Ishikawa (cell line): ENCODE results near the gene KATNB1.

Experiments used
- CEBPB ChIP-seq: IDR thresholded peaks from 2 replicates; pipeline ENCODE4 v1.6.1; 2012
- CREB1 ChIP-seq: IDR thresholded peaks from 2 replicates; pipeline ENCODE4 v1.6.1; 2012; ENCODE audit warnings: low read depth
- EGR1 ChIP-seq: IDR thresholded peaks from 2 replicates; pipeline ENCODE4 v1.6.1; 2012
- EP300 ChIP-seq: IDR thresholded peaks from 2 replicates; pipeline ENCODE4 v1.6.1; 2012; ENCODE audit warnings: borderline replicate concordance
- FOXM1 ChIP-seq: IDR thresholded peaks from 2 replicates; pipeline ENCODE4 v1.6.1; 2012; ENCODE audit warnings: low read depth, borderline replicate concordance
- NFIC ChIP-seq: IDR thresholded peaks from 2 replicates; pipeline ENCODE4 v1.6.1; 2012
- RAD21 ChIP-seq: IDR thresholded peaks from 2 replicates; pipeline ENCODE4 v1.6.1; 2012; ENCODE audit warnings: low read depth
- TAF1 ChIP-seq: IDR thresholded peaks from 2 replicates; pipeline ENCODE4 v1.6.1; 2012; ENCODE audit warnings: low read depth, mild to moderate bottlenecking
- TCF12 ChIP-seq: IDR thresholded peaks from 2 replicates; pipeline ENCODE4 v1.6.1; 2012; ENCODE audit warnings: low read depth
- TEAD4 ChIP-seq: IDR thresholded peaks from 2 replicates; pipeline ENCODE4 v1.6.1; 2012
- YY1 ChIP-seq: IDR thresholded peaks from 2 replicates; pipeline ENCODE4 v1.6.1; 2012; ENCODE audit warnings: low read depth
- ZBTB7A ChIP-seq: IDR thresholded peaks from 2 replicates; pipeline ENCODE4 v1.6.1; 2012; ENCODE audit warnings: low read depth
- TF ChIP-seq, protein P1 (sequence below): IDR thresholded peaks from 2 replicates; pipeline ENCODE4 v1.6.1; 2012
- TF ChIP-seq, protein P2 (sequence below): IDR thresholded peaks from 2 replicates; pipeline ENCODE4 v1.6.1; 2012
- TF ChIP-seq, protein P3 (sequence below): IDR thresholded peaks from 2 replicates; pipeline ENCODE4 v1.6.1; 2012; ENCODE audit warnings: low read depth, mild to moderate bottlenecking

KATNB1 gene, protein sequence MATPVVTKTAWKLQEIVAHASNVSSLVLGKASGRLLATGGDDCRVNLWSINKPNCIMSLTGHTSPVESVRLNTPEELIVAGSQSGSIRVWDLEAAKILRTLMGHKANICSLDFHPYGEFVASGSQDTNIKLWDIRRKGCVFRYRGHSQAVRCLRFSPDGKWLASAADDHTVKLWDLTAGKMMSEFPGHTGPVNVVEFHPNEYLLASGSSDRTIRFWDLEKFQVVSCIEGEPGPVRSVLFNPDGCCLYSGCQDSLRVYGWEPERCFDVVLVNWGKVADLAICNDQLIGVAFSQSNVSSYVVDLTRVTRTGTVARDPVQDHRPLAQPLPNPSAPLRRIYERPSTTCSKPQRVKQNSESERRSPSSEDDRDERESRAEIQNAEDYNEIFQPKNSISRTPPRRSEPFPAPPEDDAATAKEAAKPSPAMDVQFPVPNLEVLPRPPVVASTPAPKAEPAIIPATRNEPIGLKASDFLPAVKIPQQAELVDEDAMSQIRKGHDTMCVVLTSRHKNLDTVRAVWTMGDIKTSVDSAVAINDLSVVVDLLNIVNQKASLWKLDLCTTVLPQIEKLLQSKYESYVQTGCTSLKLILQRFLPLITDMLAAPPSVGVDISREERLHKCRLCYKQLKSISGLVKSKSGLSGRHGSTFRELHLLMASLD

DNA sequence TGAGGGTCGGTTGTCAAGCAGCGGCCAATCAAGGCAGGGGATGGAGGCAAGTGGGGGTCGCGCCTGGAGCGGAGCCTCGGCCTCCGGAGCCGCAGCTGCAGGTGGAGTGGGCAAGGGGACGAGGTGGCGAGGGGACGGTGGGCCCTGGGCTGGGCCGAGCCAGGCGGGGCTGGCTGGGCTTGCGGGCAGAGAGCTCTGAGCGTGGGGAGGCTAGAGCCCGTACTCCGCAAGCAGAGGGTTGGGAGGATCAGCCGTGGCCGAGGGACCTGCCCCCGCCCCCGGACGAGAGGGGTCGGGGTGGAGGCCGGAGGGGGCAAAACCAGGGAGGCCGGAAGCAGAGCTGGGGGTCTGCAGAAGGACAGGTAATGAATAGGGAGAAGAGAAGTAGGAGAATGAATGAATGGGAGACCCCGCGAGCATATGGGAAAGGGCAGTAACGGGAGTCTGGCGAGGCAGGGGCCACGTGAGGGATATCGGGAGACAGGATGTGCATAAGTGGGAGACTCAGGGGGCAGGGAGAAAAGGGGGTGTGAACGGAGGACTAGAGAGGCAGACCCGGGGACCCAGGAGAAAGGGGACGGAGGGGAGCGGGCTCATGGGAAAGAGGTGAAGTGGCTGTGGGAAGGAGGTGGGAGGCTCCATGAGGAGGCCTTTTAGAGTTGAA, at the start of gene KATNB1:
KATNB1 (plus strand) TSS at position 16 of the 664 bp plus-strand sequence. CDS start 1,474 bp downstream, outside the sequence.
- TF ChIP-seq TEAD4 (no peak), ZBTB7A (peak; percentile 40; the same call in 1 of the 2 replicates)
- TF ChIP-seq, protein P1, sequence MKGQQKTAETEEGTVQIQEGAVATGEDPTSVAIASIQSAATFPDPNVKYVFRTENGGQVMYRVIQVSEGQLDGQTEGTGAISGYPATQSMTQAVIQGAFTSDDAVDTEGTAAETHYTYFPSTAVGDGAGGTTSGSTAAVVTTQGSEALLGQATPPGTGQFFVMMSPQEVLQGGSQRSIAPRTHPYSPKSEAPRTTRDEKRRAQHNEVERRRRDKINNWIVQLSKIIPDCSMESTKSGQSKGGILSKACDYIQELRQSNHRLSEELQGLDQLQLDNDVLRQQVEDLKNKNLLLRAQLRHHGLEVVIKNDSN, result peak; percentile 39; the same call in 1 of the 2 replicates
- TF ChIP-seq, protein P2, sequence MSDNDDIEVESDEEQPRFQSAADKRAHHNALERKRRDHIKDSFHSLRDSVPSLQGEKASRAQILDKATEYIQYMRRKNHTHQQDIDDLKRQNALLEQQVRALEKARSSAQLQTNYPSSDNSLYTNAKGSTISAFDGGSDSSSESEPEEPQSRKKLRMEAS, result peak; percentile 59; the same call in 1 of the 2 replicates

DNA sequence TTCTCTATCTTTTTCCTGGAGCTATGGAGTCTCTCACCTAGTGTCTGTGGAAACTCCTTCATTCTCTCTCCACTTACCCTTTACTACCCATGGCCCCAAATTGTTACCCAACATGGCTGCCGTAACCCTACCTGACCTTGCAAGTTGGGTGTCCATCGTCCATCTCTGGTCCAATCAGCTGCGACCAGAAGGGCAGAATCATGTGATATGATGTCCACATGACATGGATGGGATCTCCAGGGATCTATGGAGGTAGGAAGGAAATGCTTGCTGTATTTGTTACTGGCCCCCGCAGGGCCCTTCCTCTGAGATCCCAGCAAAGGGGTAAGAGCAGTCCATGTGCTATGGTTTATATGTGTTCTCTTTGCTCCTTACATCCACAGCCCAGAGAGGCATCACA, 49.0 kb upstream of the KATNB1 start:
- TF ChIP-seq, protein P3, sequence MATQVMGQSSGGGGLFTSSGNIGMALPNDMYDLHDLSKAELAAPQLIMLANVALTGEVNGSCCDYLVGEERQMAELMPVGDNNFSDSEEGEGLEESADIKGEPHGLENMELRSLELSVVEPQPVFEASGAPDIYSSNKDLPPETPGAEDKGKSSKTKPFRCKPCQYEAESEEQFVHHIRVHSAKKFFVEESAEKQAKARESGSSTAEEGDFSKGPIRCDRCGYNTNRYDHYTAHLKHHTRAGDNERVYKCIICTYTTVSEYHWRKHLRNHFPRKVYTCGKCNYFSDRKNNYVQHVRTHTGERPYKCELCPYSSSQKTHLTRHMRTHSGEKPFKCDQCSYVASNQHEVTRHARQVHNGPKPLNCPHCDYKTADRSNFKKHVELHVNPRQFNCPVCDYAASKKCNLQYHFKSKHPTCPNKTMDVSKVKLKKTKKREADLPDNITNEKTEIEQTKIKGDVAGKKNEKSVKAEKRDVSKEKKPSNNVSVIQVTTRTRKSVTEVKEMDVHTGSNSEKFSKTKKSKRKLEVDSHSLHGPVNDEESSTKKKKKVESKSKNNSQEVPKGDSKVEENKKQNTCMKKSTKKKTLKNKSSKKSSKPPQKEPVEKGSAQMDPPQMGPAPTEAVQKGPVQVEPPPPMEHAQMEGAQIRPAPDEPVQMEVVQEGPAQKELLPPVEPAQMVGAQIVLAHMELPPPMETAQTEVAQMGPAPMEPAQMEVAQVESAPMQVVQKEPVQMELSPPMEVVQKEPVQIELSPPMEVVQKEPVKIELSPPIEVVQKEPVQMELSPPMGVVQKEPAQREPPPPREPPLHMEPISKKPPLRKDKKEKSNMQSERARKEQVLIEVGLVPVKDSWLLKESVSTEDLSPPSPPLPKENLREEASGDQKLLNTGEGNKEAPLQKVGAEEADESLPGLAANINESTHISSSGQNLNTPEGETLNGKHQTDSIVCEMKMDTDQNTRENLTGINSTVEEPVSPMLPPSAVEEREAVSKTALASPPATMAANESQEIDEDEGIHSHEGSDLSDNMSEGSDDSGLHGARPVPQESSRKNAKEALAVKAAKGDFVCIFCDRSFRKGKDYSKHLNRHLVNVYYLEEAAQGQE, result no peak
- TF ChIP-seq, protein P1, result peak; percentile 57; the same call in 1 of the 2 replicates

DNA sequence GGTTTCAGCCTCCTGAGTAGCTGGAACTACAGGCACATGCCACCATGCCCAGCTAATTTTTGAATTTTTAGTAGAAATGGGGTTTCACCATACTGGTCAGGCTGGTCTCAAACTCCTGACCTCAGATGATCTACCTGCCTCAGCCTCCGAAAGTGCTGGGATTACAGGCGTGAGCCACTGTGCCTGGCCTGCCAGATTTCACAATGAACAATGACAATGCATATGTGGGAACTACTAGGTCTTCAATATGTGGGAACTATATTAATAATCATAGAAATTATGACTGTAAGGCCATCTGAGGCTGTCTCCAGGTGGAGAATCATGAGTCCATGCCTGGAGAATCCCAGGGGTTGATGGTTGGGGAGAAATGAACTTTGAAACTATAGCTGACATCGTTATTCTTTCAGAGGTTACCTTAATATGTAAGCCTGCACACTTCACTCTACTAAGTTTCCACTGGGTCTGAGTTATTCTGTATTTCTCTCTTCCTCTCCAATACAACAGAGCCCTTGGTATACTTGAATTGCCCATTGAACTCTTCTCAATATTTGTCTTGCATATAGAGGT, 48.1 kb upstream of the KATNB1 start:
- TF ChIP-seq FOXM1 (no peak), TAF1 (no peak), NFIC (no peak), EGR1 (no peak), CREB1 (no peak), CEBPB (no peak), TCF12 (no peak), ZBTB7A (no peak), YY1 (no peak), TEAD4 (no peak), EP300 (no peak), RAD21 (no peak)
- TF ChIP-seq, protein P1, result no peak
- TF ChIP-seq, protein P3, result no peak
- TF ChIP-seq, protein P2, result no peak

DNA sequence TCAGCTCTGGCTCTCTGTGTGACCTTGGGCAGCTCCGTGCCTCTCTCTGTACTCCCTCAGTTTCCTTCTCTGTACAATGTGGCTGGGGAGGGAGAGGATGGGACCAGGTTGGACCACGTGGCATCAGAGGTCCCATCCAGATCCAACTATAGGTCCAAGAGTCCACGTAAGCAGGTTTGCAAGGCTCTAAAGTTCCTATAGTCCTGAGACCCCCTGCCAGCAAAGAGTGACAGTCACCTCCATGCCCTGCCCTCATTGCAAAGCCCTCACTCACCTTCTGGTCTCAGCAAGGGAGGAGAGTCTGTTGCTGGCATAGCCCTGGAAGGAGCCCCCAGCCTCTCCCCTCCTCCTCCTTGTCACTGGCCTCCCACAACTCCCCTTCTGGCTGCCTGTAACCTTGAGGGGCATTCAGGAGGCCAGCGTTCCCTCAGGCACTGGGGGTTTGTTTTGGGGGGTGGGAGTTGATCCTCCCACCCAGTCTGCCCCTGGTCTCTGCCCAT, 47.0 kb upstream of the KATNB1 start:
- TF ChIP-seq CREB1 (no peak), TEAD4 (no peak), EP300 (no peak), FOXM1 (no peak), RAD21 (no peak)
- TF ChIP-seq, protein P3, result no peak
- TF ChIP-seq, protein P2, result no peak
